GM23248 (cell line): Measurements from ENCODE around the gene POLR3H.

Experiments
- EZH2 ChIP-seq: fragments of 200-600 bp; sonication (generic); IDR thresholded peaks from 2 replicates; pipeline ENCODE4 v1.6.1; 2018; ENCODE audit warnings: antibody characterized with exemption, mild to moderate bottlenecking; ENCODE audit not compliant: insufficient read depth, poor library complexity, severe bottlenecking
- EZH2phosphoT487 ChIP-seq: fragments of 200-600 bp; sonication (generic); IDR thresholded peaks from 2 replicates; pipeline ENCODE4 v1.6.1; 2018; ENCODE audit warnings: antibody characterized with exemption, moderate library complexity, mild to moderate bottlenecking, low read depth; ENCODE audit not compliant: insufficient read depth

DNA sequence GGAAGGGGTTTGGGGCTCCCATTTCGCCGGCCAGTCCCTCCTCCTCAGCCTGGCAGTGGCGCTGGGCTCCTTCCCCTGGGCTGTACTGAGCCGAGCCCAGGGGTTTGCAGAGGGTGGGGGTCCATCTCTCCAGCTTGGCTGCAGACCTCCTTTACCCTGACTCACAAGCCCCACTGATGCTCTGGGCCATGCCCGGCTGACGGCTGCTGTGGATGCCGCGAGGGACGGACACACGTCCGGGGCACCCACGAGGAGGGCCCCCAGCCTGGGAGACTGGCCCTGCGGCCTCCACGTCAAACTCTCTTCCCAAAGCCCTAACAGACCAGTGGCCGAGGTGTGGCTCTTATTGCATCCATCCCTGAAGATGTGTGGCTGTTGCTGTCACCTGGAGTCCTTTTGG lies 31.3 kb upstream of the POLR3H start:
- no peak for TF ChIP-seq EZH2phosphoT487
- no peak for TF ChIP-seq EZH2
